ENCODE results near the gene SNCAIP.
"Not testable (repeated sequence)": the region's sequence is repeated elsewhere in the genome, so short reads cannot be mapped to it uniquely, and the experiment has no call there.

The SNCAIP gene

GRCh38 chr5:122471031-122471751 lies 159.2 kb downstream of the SNCAIP start:
- FAIRE-seq, result no peak
- no peak for TF ChIP-seq POU2F2 (IDR thresholded peaks at IDR 0.05; ENCODE audit: low read depth, low read length)
- no peak for TF ChIP-seq POLR2A (IDR thresholded peaks at IDR 0.05; ENCODE audit: low read depth, low read length)
- TF ChIP-seq TAF1 (IDR thresholded peaks at IDR 0.05; ENCODE audit: low read depth, low read length), result no peak
- no peak for TF ChIP-seq PAX5 (IDR thresholded peaks at IDR 0.05; ENCODE audit: insufficient read depth, low read length, severe bottlenecking)
- no peak for TF ChIP-seq POLR2AphosphoS5 (IDR thresholded peaks at IDR 0.05; ENCODE audit: low read depth, low read length)
- no peak for TF ChIP-seq SPI1 (IDR thresholded peaks at IDR 0.05; ENCODE audit: low read depth, low read length)
- no peak for DNase-seq (ENCODE audit: insufficient read length, low spot score)

- TF ChIP-seq POLR2A (IDR thresholded peaks at IDR 0.05; ENCODE audit: low read depth, low read length) (no peak), PAX5 (IDR thresholded peaks at IDR 0.05; ENCODE audit: insufficient read depth, low read length, severe bottlenecking) (no peak), SPI1 (IDR thresholded peaks at IDR 0.05; ENCODE audit: low read depth, low read length) (no peak), POLR2AphosphoS5 (IDR thresholded peaks at IDR 0.05; ENCODE audit: low read depth, low read length) (no peak), POU2F2 (IDR thresholded peaks at IDR 0.05; ENCODE audit: low read depth, low read length) (no peak), TAF1 (IDR thresholded peaks at IDR 0.05; ENCODE audit: low read depth, low read length) (no peak)
Measured at GRCh38 chr5:122471752-122472061, 159.7 kb downstream of the SNCAIP start.

GRCh38 chr5:122473138-122473843 lies 161.3 kb downstream of the SNCAIP start:
- TF ChIP-seq TAF1 (IDR thresholded peaks at IDR 0.05; ENCODE audit: low read depth, low read length) (no peak), SPI1 (IDR thresholded peaks at IDR 0.05; ENCODE audit: low read depth, low read length) (no peak), POLR2AphosphoS5 (IDR thresholded peaks at IDR 0.05; ENCODE audit: low read depth, low read length) (no peak)
- FAIRE-seq (no peak), DNase-seq (ENCODE audit: insufficient read length, low spot score) (no peak)

More at GRCh38 chr5:122471752-122472061, 159.7 kb downstream of the SNCAIP start:
- DNase-seq (ENCODE audit: insufficient read length, low spot score) (no peak), FAIRE-seq (no peak)

- DNase-seq (ENCODE audit: insufficient read length, low spot score) (no peak), FAIRE-seq (no peak)
- TF ChIP-seq POU2F2 (IDR thresholded peaks at IDR 0.05; ENCODE audit: low read depth, low read length), result no peak
- TF ChIP-seq PAX5 (IDR thresholded peaks at IDR 0.05; ENCODE audit: insufficient read depth, low read length, severe bottlenecking), result no peak
- TF ChIP-seq POLR2AphosphoS5 (IDR thresholded peaks at IDR 0.05; ENCODE audit: low read depth, low read length), result no peak
- TF ChIP-seq TAF1 (IDR thresholded peaks at IDR 0.05; ENCODE audit: low read depth, low read length), result no peak
- no peak for TF ChIP-seq POLR2A (IDR thresholded peaks at IDR 0.05; ENCODE audit: low read depth, low read length)
Measured at GRCh38 chr5:122473941-122474340, 161.9 kb downstream of the SNCAIP start.

- no peak for DNase-seq (ENCODE audit: insufficient read length, low spot score)
- TF ChIP-seq PAX5 (IDR thresholded peaks at IDR 0.05; ENCODE audit: insufficient read depth, low read length, severe bottlenecking) (no peak), POLR2AphosphoS5 (IDR thresholded peaks at IDR 0.05; ENCODE audit: low read depth, low read length) (no peak), POU2F2 (IDR thresholded peaks at IDR 0.05; ENCODE audit: low read depth, low read length) (no peak), SPI1 (IDR thresholded peaks at IDR 0.05; ENCODE audit: low read depth, low read length) (no peak), TAF1 (IDR thresholded peaks at IDR 0.05; ENCODE audit: low read depth, low read length) (no peak), POLR2A (IDR thresholded peaks at IDR 0.05; ENCODE audit: low read depth, low read length) (no peak)
- FAIRE-seq, result no peak
Measured at GRCh38 chr5:122478741-122479442, 166.9 kb downstream of the SNCAIP start.

GRCh38 chr5:122480146-122480545 lies 168.1 kb downstream of the SNCAIP start:
- FAIRE-seq (no peak), DNase-seq (ENCODE audit: insufficient read length, low spot score) (no peak)
- TF ChIP-seq PAX5 (IDR thresholded peaks at IDR 0.05; ENCODE audit: insufficient read depth, low read length, severe bottlenecking) (no peak), TAF1 (IDR thresholded peaks at IDR 0.05; ENCODE audit: low read depth, low read length) (no peak), POLR2AphosphoS5 (IDR thresholded peaks at IDR 0.05; ENCODE audit: low read depth, low read length) (no peak), SPI1 (IDR thresholded peaks at IDR 0.05; ENCODE audit: low read depth, low read length) (no peak), POU2F2 (IDR thresholded peaks at IDR 0.05; ENCODE audit: low read depth, low read length) (no peak), POLR2A (IDR thresholded peaks at IDR 0.05; ENCODE audit: low read depth, low read length) (no peak)

- DNase-seq (ENCODE audit: insufficient read length, low spot score) (no peak), FAIRE-seq (no peak)
- no peak for TF ChIP-seq PAX5 (IDR thresholded peaks at IDR 0.05; ENCODE audit: insufficient read depth, low read length, severe bottlenecking)
- no peak for TF ChIP-seq POU2F2 (IDR thresholded peaks at IDR 0.05; ENCODE audit: low read depth, low read length)
- no peak for TF ChIP-seq POLR2A (IDR thresholded peaks at IDR 0.05; ENCODE audit: low read depth, low read length)
Measured at GRCh38 chr5:122484103-122484502, 172.1 kb downstream of the SNCAIP start.

- FAIRE-seq (no peak), DNase-seq (ENCODE audit: insufficient read length, low spot score) (no peak)
- TF ChIP-seq POLR2AphosphoS5 (IDR thresholded peaks at IDR 0.05; ENCODE audit: low read depth, low read length) (no peak), TAF1 (IDR thresholded peaks at IDR 0.05; ENCODE audit: low read depth, low read length) (no peak), PAX5 (IDR thresholded peaks at IDR 0.05; ENCODE audit: insufficient read depth, low read length, severe bottlenecking) (no peak), POU2F2 (IDR thresholded peaks at IDR 0.05; ENCODE audit: low read depth, low read length) (no peak), SPI1 (IDR thresholded peaks at IDR 0.05; ENCODE audit: low read depth, low read length) (no peak), POLR2A (IDR thresholded peaks at IDR 0.05; ENCODE audit: low read depth, low read length) (no peak)
Measured at GRCh38 chr5:122485226-122485625, 173.2 kb downstream of the SNCAIP start.

GRCh38 chr5:122486616-122487015 lies 174.6 kb downstream of the SNCAIP start:
- not testable (repeated sequence) for DNase-seq (ENCODE audit: insufficient read length, low spot score); FAIRE-seq

- no peak for DNase-seq (ENCODE audit: insufficient read length, low spot score)
- TF ChIP-seq PAX5 (IDR thresholded peaks at IDR 0.05; ENCODE audit: insufficient read depth, low read length, severe bottlenecking) (no peak), POLR2AphosphoS5 (IDR thresholded peaks at IDR 0.05; ENCODE audit: low read depth, low read length) (no peak), SPI1 (IDR thresholded peaks at IDR 0.05; ENCODE audit: low read depth, low read length) (no peak), POLR2A (IDR thresholded peaks at IDR 0.05; ENCODE audit: low read depth, low read length) (no peak), POU2F2 (IDR thresholded peaks at IDR 0.05; ENCODE audit: low read depth, low read length) (no peak), TAF1 (IDR thresholded peaks at IDR 0.05; ENCODE audit: low read depth, low read length) (no peak)
- no peak for FAIRE-seq
Measured at GRCh38 chr5:122490718-122491117, 178.7 kb downstream of the SNCAIP start.
